Measurements from ENCODE around the gene IL22RA2. TPM values are rescaled to one million over a fixed set of nuclear protein-coding genes. Genes with fewer than 3 reads are reported as not detected.
"Not testable (repeated sequence)": the region's sequence is repeated elsewhere in the genome, so short reads cannot be mapped to it uniquely, and the experiment has no call there.

The IL22RA2 gene
- polyA plus RNA-seq, 10 donors = 0.33 to 0.46 TPM; not detected in 8

- no peak for DNase-seq
These were observed 46.5 kb downstream of the IL22RA2 start for GRCh38 chr6:137126875-137127485.

GRCh38 chr6:137123078-137123477, 50.4 kb downstream of the IL22RA2 start:
- DNase-seq = no peak

GRCh38 chr6:137122612-137123011, 50.8 kb downstream of the IL22RA2 start:
- no peak for DNase-seq

GRCh38 chr6:137121401-137121997, 51.9 kb downstream of the IL22RA2 start:
- DNase-seq = no peak

- no peak for DNase-seq
These were observed 52.7 kb downstream of the IL22RA2 start for GRCh38 chr6:137120748-137121147.

GRCh38 chr6:137119196-137120104, 54.0 kb downstream of the IL22RA2 start:
- DNase-seq = no peak

- DNase-seq = no peak
These were observed 55.9 kb downstream of the IL22RA2 start for GRCh38 chr6:137117581-137117980.

GRCh38 chr6:137116807-137117206, 56.6 kb downstream of the IL22RA2 start:
- DNase-seq = no peak

GRCh38 chr6:137115658-137116057, 57.8 kb downstream of the IL22RA2 start:
- DNase-seq = peak in 1 of 3 donors; percentile 11

- no peak for DNase-seq
These were observed 61.4 kb downstream of the IL22RA2 start for GRCh38 chr6:137112067-137112355.

- DNase-seq = no peak
These were observed 62.0 kb downstream of the IL22RA2 start for GRCh38 chr6:137111296-137112066.

- DNase-seq = no peak
These were observed 65.7 kb downstream of the IL22RA2 start for GRCh38 chr6:137107767-137108105.

GRCh38 chr6:137107047-137107766, 66.2 kb downstream of the IL22RA2 start:
- not testable (repeated sequence) for DNase-seq

GRCh38 chr6:137106183-137106582, 67.3 kb downstream of the IL22RA2 start:
- no peak for DNase-seq

- no peak for DNase-seq
These were observed 68.1 kb downstream of the IL22RA2 start for GRCh38 chr6:137105375-137105774.

GRCh38 chr6:137104926-137105325, 68.5 kb downstream of the IL22RA2 start:
- no peak for DNase-seq

- no peak for DNase-seq
These were observed 70.5 kb downstream of the IL22RA2 start for GRCh38 chr6:137102851-137103492.

GRCh38 chr6:137102050-137102848, 71.2 kb downstream of the IL22RA2 start:
- DNase-seq = no peak

- DNase-seq = no peak
These were observed 73.6 kb downstream of the IL22RA2 start for GRCh38 chr6:137099689-137100403.

GRCh38 chr6:137097526-137097925, 75.9 kb downstream of the IL22RA2 start:
- DNase-seq = no peak

Data from muscle of back (tissue), 11 donors.